ENCODE results near the gene KSR2.
"Not testable (repeated sequence)": the region's sequence is repeated elsewhere in the genome, so short reads cannot be mapped to it uniquely, and the experiment has no call there.

Gene KSR2

GRCh38 chr12:117891265-117891664 lies 77.5 kb downstream of the KSR2 start:
- DNase-seq (ENCODE audit: low read depth in 3 of 3) = not testable (repeated sequence)

- no peak for DNase-seq (ENCODE audit: low read depth in 3 of 3)
Measured at GRCh38 chr12:117890644-117891043, 78.1 kb downstream of the KSR2 start.

- DNase-seq (ENCODE audit: low read depth in 3 of 3) = no peak
Measured at GRCh38 chr12:117890137-117890536, 78.7 kb downstream of the KSR2 start.

GRCh38 chr12:117889098-117889497 lies 79.7 kb downstream of the KSR2 start:
- DNase-seq (ENCODE audit: low read depth in 3 of 3) = no peak

- DNase-seq (ENCODE audit: low read depth in 3 of 3) = no peak
Measured at GRCh38 chr12:117885211-117885610, 83.6 kb downstream of the KSR2 start.

- no peak for DNase-seq (ENCODE audit: low read depth in 3 of 3)
Measured at GRCh38 chr12:117884161-117884560, 84.6 kb downstream of the KSR2 start.

GRCh38 chr12:117882603-117883184 lies 86.1 kb downstream of the KSR2 start:
- no peak for DNase-seq (ENCODE audit: low read depth in 3 of 3)

GRCh38 chr12:117882181-117882580 lies 86.6 kb downstream of the KSR2 start:
- no peak for DNase-seq (ENCODE audit: low read depth in 3 of 3)

GRCh38 chr12:117881517-117881916 lies 87.3 kb downstream of the KSR2 start:
- DNase-seq (ENCODE audit: low read depth in 3 of 3) = no peak

- DNase-seq (ENCODE audit: low read depth in 3 of 3) = no peak
Measured at GRCh38 chr12:117878605-117879004, 90.2 kb downstream of the KSR2 start.

GRCh38 chr12:117876436-117876816 lies 92.4 kb downstream of the KSR2 start:
- no peak for DNase-seq (ENCODE audit: low read depth in 3 of 3)

GRCh38 chr12:117875744-117876435 lies 92.9 kb downstream of the KSR2 start:
- DNase-seq (ENCODE audit: low read depth in 3 of 3) = peak in 1 of 3 experiments; percentile 19

GRCh38 chr12:117874842-117875434 lies 93.9 kb downstream of the KSR2 start:
- DNase-seq (ENCODE audit: low read depth in 3 of 3) = peak; percentile 46 to 75 (median 52)

- not testable (repeated sequence) for DNase-seq (ENCODE audit: low read depth in 3 of 3)
Measured at GRCh38 chr12:117874198-117874597, 94.6 kb downstream of the KSR2 start.

GRCh38 chr12:117872546-117873169 lies 96.1 kb downstream of the KSR2 start:
- no peak for DNase-seq (ENCODE audit: low read depth in 3 of 3)

- no peak for DNase-seq (ENCODE audit: low read depth in 3 of 3)
Measured at GRCh38 chr12:117869551-117869950, 99.2 kb downstream of the KSR2 start.

GRCh38 chr12:117867348-117867747 lies 101.4 kb downstream of the KSR2 start:
- no peak for DNase-seq (ENCODE audit: low read depth in 3 of 3)

GRCh38 chr12:117865505-117865904 lies 103.3 kb downstream of the KSR2 start:
- no peak for DNase-seq (ENCODE audit: low read depth in 3 of 3)

GRCh38 chr12:117863002-117863709 lies 105.6 kb downstream of the KSR2 start:
- DNase-seq (ENCODE audit: low read depth in 3 of 3) = no peak

GRCh38 chr12:117861691-117862090 lies 107.1 kb downstream of the KSR2 start:
- DNase-seq (ENCODE audit: low read depth in 3 of 3) = no peak

GRCh38 chr12:117860787-117861290 lies 108.0 kb downstream of the KSR2 start:
- not testable (repeated sequence) for DNase-seq (ENCODE audit: low read depth in 3 of 3)

- no peak for DNase-seq (ENCODE audit: low read depth in 3 of 3)
Measured at GRCh38 chr12:117860111-117860510, 108.7 kb downstream of the KSR2 start.

All from stimulated activated CD4-positive, alpha-beta T cell treated with anti-CD3 and anti-CD28 coated beads, TNF-alpha, amount 100 ng/mL, for 24 hours (primary cell).